Activated gamma-delta T cell (primary cell): ENCODE data around the gene WDR38.

Experiments used
- DNase-seq: peaks from one replicate; lab custom pipeline; 2025; lab: John Stamatoyannopoulos, UW

The WDR38 gene

GRCh38 chr9:124858330-124859046, 5.2 kb downstream of the WDR38 start:
- DNase-seq, result no peak

GRCh38 chr9:124859803-124860581, 6.7 kb downstream of the WDR38 start:
- no peak for DNase-seq

GRCh38 chr9:124860582-124861341, 7.5 kb downstream of the WDR38 start:
- no peak for DNase-seq

- peak; percentile 92 for DNase-seq
These were observed 8.3 kb downstream of the WDR38 start, which contains the start of the genes ARPC5L and RPL35 for GRCh38 chr9:124861342-124862229. TSS of gene ARPC5L (plus strand) at chr9:124862130. CDS start at chr9:124869291, 7,161 bp downstream. TSS of gene RPL35 (minus strand) at chr9:124861957. CDS start at chr9:124861912, 45 bp downstream.

- no peak for DNase-seq
These were observed 10.2 kb downstream of the WDR38 start for GRCh38 chr9:124863371-124863871.

- peak; percentile 87 for DNase-seq
These were observed 15.5 kb downstream of the WDR38 start for GRCh38 chr9:124868511-124869465.

GRCh38 chr9:124869466-124869985, 16.3 kb downstream of the WDR38 start:
- peak; percentile 33 for DNase-seq

GRCh38 chr9:124869986-124870560, 16.8 kb downstream of the WDR38 start:
- DNase-seq, result peak; percentile 69

- no peak for DNase-seq
These were observed 17.5 kb downstream of the WDR38 start for GRCh38 chr9:124870723-124871122.

GRCh38 chr9:124871156-124871561, 17.9 kb downstream of the WDR38 start:
- no peak for DNase-seq

GRCh38 chr9:124873664-124874063, 20.4 kb downstream of the WDR38 start:
- peak; percentile 34 for DNase-seq

- DNase-seq, result no peak
These were observed 22.2 kb downstream of the WDR38 start for GRCh38 chr9:124875501-124875900.

GRCh38 chr9:124877021-124877782, 23.9 kb downstream of the WDR38 start:
- no peak for DNase-seq

- no peak for DNase-seq
These were observed 24.8 kb downstream of the WDR38 start for GRCh38 chr9:124878021-124878420.

GRCh38 chr9:124878518-124878917, 25.3 kb downstream of the WDR38 start:
- DNase-seq, result no peak

- no peak for DNase-seq
These were observed 26.0 kb downstream of the WDR38 start for GRCh38 chr9:124879226-124879625.

- DNase-seq, result no peak
These were observed 27.2 kb downstream of the WDR38 start for GRCh38 chr9:124880501-124880900.

GRCh38 chr9:124881138-124881743, 28.0 kb downstream of the WDR38 start:
- no peak for DNase-seq
